B cell (primary cell): ENCODE data around the gene FUT7. TPM values are rescaled to one million over a fixed set of nuclear protein-coding genes. Genes with fewer than 3 reads are reported as not detected.
"Not testable (repeated sequence)": the region's sequence is repeated elsewhere in the genome, so short reads cannot be mapped to it uniquely, and the experiment has no call there.

Experiments
- ATAC-seq: fragments of 200-7000 bp; cut with Tn5 transposase; one replicate; pipeline ENCODE4 v1.10.0; 2021; ENCODE audit warnings: low read depth, mild to moderate bottlenecking, moderate number of reproducible peaks, moderate library complexity
- CTCF ChIA-PET: fragments of 350-600 bp; sonication (Branson Sonifier 250); formaldehyde crosslinking; loops from one replicate; lab custom pipeline; 2021; ENCODE audit warnings: antibody characterized with exemption, inconsistent platforms; lab: Charles Lee
- POLR2A ChIA-PET: fragments of 350-600 bp; sonication (Branson Sonifier 250); formaldehyde crosslinking; loops from one replicate; lab custom pipeline; 2021; ENCODE audit warnings: antibody characterized with exemption; lab: Charles Lee
- DNase-seq: peaks from one replicate; pipeline ENCODE4 v3.0.0; 2013
- H2AFZ ChIP-seq: 2 replicates; pipeline ENCODE4 v1.6.1; 2012; ENCODE audit warnings: mild to moderate bottlenecking, low read depth, low read length; ENCODE audit not compliant: insufficient read depth, poor library complexity, severe bottlenecking
- H3K27ac ChIP-seq, 2 donors: 1 replicate in 1 of 2; 2 replicates in 1 of 2; pipeline ENCODE4 v1.5.1; 2012 to 2013; ENCODE audit warnings: low read length in 2 of 2, mild to moderate bottlenecking in 2 of 2, moderate library complexity in 1 of 2
- H3K27me3 ChIP-seq, 4 experiments: fragments of 200-600 bp in 1 of 4; sonication (generic) in 1 of 4; replicated peaks in 1 of 4; 1 replicate in 2 of 4; 2 replicates in 2 of 4; pipeline versions ENCODE4 v1.6.1 to v1.7.0; 2013 to 2016; ENCODE audit warnings: low read length in 3 of 4, mild to moderate bottlenecking in 2 of 4, mixed read lengths in 1 of 4, moderate library complexity in 1 of 4; ENCODE audit not compliant: insufficient read depth in 4 of 4, control insufficient read depth in 3 of 4; ENCODE audit errors: control extremely low read depth in 1 of 4
- H3K36me3 ChIP-seq, 2 experiments: replicated peaks in 1 of 2; 1 replicate in 1 of 2; 2 replicates in 1 of 2; pipeline versions ENCODE4 v1.6.1 to v1.7.1; 2013; ENCODE audit warnings: low read length in 1 of 2; ENCODE audit not compliant: insufficient read depth in 2 of 2, control insufficient read depth in 1 of 2; ENCODE audit errors: control extremely low read depth in 1 of 2, extremely low read depth in 1 of 2
- H3K4me1 ChIP-seq, 2 donors: fragments of 200-600 bp in 1 of 2; sonication (generic) in 1 of 2; 1 replicate in 1 of 2; 2 replicates in 1 of 2; pipeline versions ENCODE4 v1.5.1 to v1.6.1; 2013 to 2017; ENCODE audit warnings: low read length in 2 of 2; ENCODE audit not compliant: control insufficient read depth in 2 of 2, insufficient read depth in 2 of 2
- H3K4me2 ChIP-seq: replicated peaks from 2 replicates; pipeline ENCODE3; 2012; ENCODE audit warnings: mild to moderate bottlenecking, low read depth, low read length; ENCODE audit not compliant: poor library complexity, severe bottlenecking
- H3K4me3 ChIP-seq, 5 experiments: fragments of 200-600 bp in 1 of 5; sonication (generic) in 1 of 5; 1 replicate in 3 of 5; 2 replicates in 2 of 5; pipeline versions ENCODE4 v1.5.1 to v1.7.0; 2011 to 2016; ENCODE audit warnings: low read length in 4 of 5, mild to moderate bottlenecking in 4 of 5, low read depth in 2 of 5, control low read depth in 1 of 5, moderate library complexity in 1 of 5; ENCODE audit not compliant: insufficient read depth in 1 of 5; ENCODE audit errors: control extremely low read depth in 1 of 5, extremely low read depth in 1 of 5
- H3K79me2 ChIP-seq: fragments of 200-600 bp; sonication (generic); one replicate; pipeline ENCODE4 v1.6.0; 2016; ENCODE audit warnings: low read length; ENCODE audit not compliant: control insufficient read depth, insufficient read depth
- H3K9ac ChIP-seq: fragments of 200-600 bp; sonication (generic); 2 replicates; pipeline ENCODE4 v1.6.1; 2017; ENCODE audit warnings: mild to moderate bottlenecking, low read length, moderate library complexity
- H3K9me3 ChIP-seq, 3 donors: one replicate each; pipeline versions ENCODE4 v1.6.1 to v1.7.1; 2013; ENCODE audit warnings: low read length in 2 of 3; ENCODE audit not compliant: control insufficient read depth in 2 of 3, insufficient read depth in 1 of 3; ENCODE audit errors: control extremely low read depth in 1 of 3
- H4K20me1 ChIP-seq: 2 replicates; pipeline ENCODE4 v1.6.0; 2012; ENCODE audit warnings: mild to moderate bottlenecking, low read length; ENCODE audit not compliant: insufficient read depth, control insufficient read depth, poor library complexity, severe bottlenecking
- H3K27ac Mint-ChIP-seq: one replicate; pipeline ENCODE4 v1.8.0; 2021; ENCODE audit warnings: mixed read lengths
- H3K27me3 Mint-ChIP-seq: one replicate; pipeline ENCODE4 v1.8.0; 2021; ENCODE audit warnings: mixed read lengths
- H3K4me1 Mint-ChIP-seq: one replicate; pipeline ENCODE4 v1.8.0; 2021; ENCODE audit warnings: mixed read lengths
- H3K4me3 Mint-ChIP-seq: one replicate; pipeline ENCODE4 v1.8.0; 2021; ENCODE audit warnings: mixed read lengths
- H3K9me3 Mint-ChIP-seq: one replicate; pipeline ENCODE4 v1.8.0; 2022; ENCODE audit warnings: mixed read lengths; ENCODE audit not compliant: insufficient read depth
- EZH2 ChIP-seq: IDR thresholded peaks from 2 replicates; pipeline ENCODE4 v1.6.1; 2012; ENCODE audit warnings: borderline replicate concordance, low read depth, mild to moderate bottlenecking, moderate library complexity, low read length; ENCODE audit not compliant: insufficient read depth, poor library complexity, severe bottlenecking
- WGBS: methylation state at CpG from one replicate; pipeline ENCODE4 v1.1.5; 2013; ENCODE audit warnings: missing lambda C conversion rate; ENCODE audit not compliant: insufficient coverage; 5-methylcytosine and 5-hydroxymethylcytosine counted together
- intact Hi-C: fragments of 100-400 bp; cut with micrococcal nuclease; formaldehyde crosslinking; loops from one replicate; pipeline ENCODE4 v1.10.0; 2022
- polyA plus RNA-seq: library from polyadenylated mRNA; depleted of rRNA; stranded (reverse); fragments of >200 nt; gene quantifications from 2 replicates; pipeline ENCODE4 v1.2.3, GENCODE V29; 2012
- total RNA-seq, 2 donors: library from RNA; stranded (reverse); fragments of 120-200 nt in 1 of 2; gene quantifications; 1 replicate in 1 of 2; 2 replicates in 1 of 2; pipeline versions ENCODE4 v1.2.3 to v1.2.4, GENCODE V29; 2013 to 2022
- TF ChIP-seq, protein P1 (sequence below): fragments of 200-600 bp; IDR thresholded peaks from one replicate; pipeline ENCODE4 v1.8.0; 2022; ENCODE audit warnings: antibody characterized with exemption, mild to moderate bottlenecking

The FUT7 gene
- total and polyA plus RNA-seq, 2 donors (not counting 1 experiment from before 2014, with no cell fraction given) = 7.3 to 8.2 TPM

DNA sequence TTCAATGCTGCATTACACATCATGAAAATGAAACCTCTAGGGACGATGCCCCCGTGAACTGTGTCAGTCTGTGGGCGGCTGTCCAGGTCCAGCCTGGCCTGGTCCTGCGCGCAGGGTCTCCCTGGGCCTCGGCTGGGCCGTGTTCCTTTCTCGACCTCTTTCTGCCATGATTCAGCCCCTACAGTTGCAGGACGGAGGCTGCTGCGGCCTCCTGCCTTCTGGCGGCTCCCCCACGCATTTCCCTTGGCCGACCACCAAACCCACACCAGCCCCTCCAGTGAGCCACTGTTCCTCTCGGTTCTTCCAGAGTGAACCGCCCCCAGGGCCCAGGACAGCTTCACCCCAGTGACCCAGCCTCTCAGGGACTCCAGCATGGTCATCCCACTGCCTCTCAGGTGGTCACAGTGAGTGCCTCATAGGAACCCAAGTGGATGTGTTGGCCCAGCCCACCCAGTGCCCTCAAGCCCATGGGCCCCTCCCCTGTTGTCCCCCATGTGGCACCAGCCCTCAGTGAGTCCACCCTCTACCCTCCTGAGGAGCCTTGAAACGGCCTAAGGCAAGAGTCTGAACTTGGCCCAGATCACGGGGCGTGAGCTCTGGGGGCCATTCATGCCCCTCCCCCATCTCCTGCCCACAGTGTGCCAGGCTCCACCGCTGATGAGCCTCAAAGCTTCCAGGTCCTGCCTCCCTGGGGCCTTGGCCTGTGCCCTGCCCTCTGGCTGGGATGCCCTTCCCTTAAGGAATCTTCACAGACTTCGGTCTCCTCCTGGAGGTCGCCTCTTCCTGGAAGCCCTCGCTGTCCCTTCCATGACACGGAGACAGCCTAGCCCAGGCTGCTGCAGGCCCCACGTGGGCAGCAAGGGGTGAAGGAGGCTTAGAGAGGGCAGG, 25.5 kb downstream of the FUT7 start:
- H3K4me1 Mint-ChIP-seq = no peaks in the 10 kb centered on the region
- H3K9ac ChIP-seq = no peak overlapping the region
- peak overlapping the region; percentile 20 for H3K27ac Mint-ChIP-seq
- no peak overlapping the region for H3K4me3 Mint-ChIP-seq
- no peak for TF ChIP-seq EZH2
- TF ChIP-seq, protein P1, sequence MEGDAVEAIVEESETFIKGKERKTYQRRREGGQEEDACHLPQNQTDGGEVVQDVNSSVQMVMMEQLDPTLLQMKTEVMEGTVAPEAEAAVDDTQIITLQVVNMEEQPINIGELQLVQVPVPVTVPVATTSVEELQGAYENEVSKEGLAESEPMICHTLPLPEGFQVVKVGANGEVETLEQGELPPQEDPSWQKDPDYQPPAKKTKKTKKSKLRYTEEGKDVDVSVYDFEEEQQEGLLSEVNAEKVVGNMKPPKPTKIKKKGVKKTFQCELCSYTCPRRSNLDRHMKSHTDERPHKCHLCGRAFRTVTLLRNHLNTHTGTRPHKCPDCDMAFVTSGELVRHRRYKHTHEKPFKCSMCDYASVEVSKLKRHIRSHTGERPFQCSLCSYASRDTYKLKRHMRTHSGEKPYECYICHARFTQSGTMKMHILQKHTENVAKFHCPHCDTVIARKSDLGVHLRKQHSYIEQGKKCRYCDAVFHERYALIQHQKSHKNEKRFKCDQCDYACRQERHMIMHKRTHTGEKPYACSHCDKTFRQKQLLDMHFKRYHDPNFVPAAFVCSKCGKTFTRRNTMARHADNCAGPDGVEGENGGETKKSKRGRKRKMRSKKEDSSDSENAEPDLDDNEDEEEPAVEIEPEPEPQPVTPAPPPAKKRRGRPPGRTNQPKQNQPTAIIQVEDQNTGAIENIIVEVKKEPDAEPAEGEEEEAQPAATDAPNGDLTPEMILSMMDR = no peak
- CTCF ChIA-PET = interaction anchor here (1.3 to 2.8 kb wide), 2 partner anchors 29 kb away, joined by 3 to 16 read pairs; no protein-coding TSS in a partner anchor
- H3K4me1 ChIP-seq = peaks cover 0 to under 1% of the 10 kb centered on the region in 2 donors
- no peaks in the 10 kb centered on the region for H4K20me1 ChIP-seq
- H2AFZ ChIP-seq = no peak overlapping the region
- WGBS = 48% methylated on average over 23 of the region's 24 CpGs
- H3K4me2 ChIP-seq = no peak overlapping the region
- H3K36me3 ChIP-seq = no peaks in the 10 kb centered on the region
- DNase-seq (no peak), ATAC-seq (no peak)
- no peak overlapping the region for H3K27ac ChIP-seq
- H3K9me3 Mint-ChIP-seq = no peaks in the 10 kb centered on the region
- no peaks in the 10 kb centered on the region for H3K27me3 ChIP-seq
- POLR2A ChIA-PET = no interaction called here
- H3K9me3 ChIP-seq = peaks cover 0 to 4% (median 0%) of the 10 kb centered on the region in 3 donors
- intact Hi-C loops = no loop called here
- no peak overlapping the region for H3K4me3 ChIP-seq
- H3K27me3 Mint-ChIP-seq = no peaks in the 10 kb centered on the region
- no peaks in the 10 kb centered on the region for H3K79me2 ChIP-seq

DNA sequence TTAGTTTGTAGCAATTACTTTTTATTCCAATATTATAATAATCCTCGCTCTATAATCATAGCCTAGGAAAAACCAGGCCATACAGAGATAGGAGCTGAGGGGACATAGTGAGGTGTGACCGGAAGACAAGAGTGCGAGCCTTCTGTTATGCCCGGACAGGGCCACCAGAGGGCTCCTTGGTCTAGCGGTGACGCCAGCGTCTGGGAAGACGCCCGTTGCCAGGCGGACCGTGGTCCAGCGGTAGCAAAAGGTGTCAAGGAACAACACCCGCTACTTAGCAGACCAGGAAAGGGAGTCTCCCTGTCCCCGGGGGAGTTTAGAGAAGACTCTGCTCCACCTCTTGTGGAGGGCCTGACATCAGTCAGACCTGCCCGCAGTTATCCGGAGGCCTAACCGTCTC, 27.6 kb downstream of the FUT7 start:
- POLR2A ChIA-PET, H3K9me3 Mint-ChIP-seq, DNase-seq, H3K9ac ChIP-seq, H4K20me1 ChIP-seq, H3K4me2 ChIP-seq, H3K27ac ChIP-seq, H3K9me3 ChIP-seq, H3K27me3 Mint-ChIP-seq, H3K4me3 ChIP-seq, H3K27me3 ChIP-seq, ATAC-seq, H3K36me3 ChIP-seq, H3K4me3 Mint-ChIP-seq, H3K79me2 ChIP-seq, H3K27ac Mint-ChIP-seq, H2AFZ ChIP-seq: not testable (repeated sequence)
- peaks cover 17 to 21% of the 10 kb centered on the region in 2 donors for H3K4me1 ChIP-seq
- WGBS = 42% methylated on average over 13 of the region's 17 CpGs
- TF ChIP-seq, protein P1 = peak; percentile 54
- CTCF ChIA-PET = interaction anchor here (0.7 to 2.8 kb wide), 4 partner anchors 17 to 67 kb away, joined by 3 to 16 read pairs (median 3); no protein-coding TSS in a partner anchor
- H3K4me1 Mint-ChIP-seq = peaks cover 17% of the 10 kb centered on the region
- intact Hi-C loops = loop anchor here (1.0 kb wide), 1 partner anchor 31 kb away; no protein-coding TSS in a partner anchor
